Activated CD4-positive, alpha-beta T cell treated with anti-CD3 and anti-CD28 coated beads for 36 hours (primary cell): ENCODE data around the gene CA10. TPM values are rescaled to one million over a fixed set of nuclear protein-coding genes. Genes with fewer than 3 reads are reported as not detected.

Source experiments
- ATAC-seq: fragments of 200-7000 bp; cut with Tn5 transposase; one replicate; pipeline ENCODE4 v1.10.0; 2021; ENCODE audit warnings: mild to moderate bottlenecking, moderate library complexity
- CTCF ChIA-PET: fragments of 350-600 bp; sonication (Branson Sonifier 250); formaldehyde crosslinking; loops from one replicate; lab custom pipeline; 2021; ENCODE audit warnings: antibody characterized with exemption; lab: Charles Lee
- POLR2A ChIA-PET: fragments of 350-600 bp; sonication (Branson Sonifier 250); formaldehyde crosslinking; loops from one replicate; lab custom pipeline; 2021; ENCODE audit warnings: antibody characterized with exemption, inconsistent platforms; lab: Charles Lee
- DNase-seq: peaks from one replicate; pipeline ENCODE4 v3.0.0-alpha.2; 2020
- H3K27ac Mint-ChIP-seq: one replicate; pipeline ENCODE4 v1.8.0; 2021; ENCODE audit warnings: mixed read lengths
- H3K27me3 Mint-ChIP-seq: one replicate; pipeline ENCODE4 v1.8.0; 2021; ENCODE audit warnings: mixed read lengths
- H3K36me3 Mint-ChIP-seq: one replicate; pipeline ENCODE4 v1.8.0; 2021; ENCODE audit warnings: low read depth, mixed read lengths
- H3K4me1 Mint-ChIP-seq: one replicate; pipeline ENCODE4 v1.8.0; 2021; ENCODE audit warnings: mixed read lengths
- H3K4me3 Mint-ChIP-seq: one replicate; pipeline ENCODE4 v1.8.0; 2021; ENCODE audit warnings: mild to moderate bottlenecking, moderate library complexity, mixed read lengths
- H3K9me3 Mint-ChIP-seq: one replicate; pipeline ENCODE4 v1.8.0; 2021; ENCODE audit warnings: low read depth, mixed read lengths
- intact Hi-C, 2 experiments: fragments of 100-400 bp; cut with DNase I in 1 of 2; cut with micrococcal nuclease in 1 of 2; formaldehyde crosslinking; loops; one replicate each; pipeline versions ENCODE4 v1.14.2 to v1.15.1; 2022 to 2024; cut with DNase I, micrococcal nuclease
- total RNA-seq, 2 experiments: library from RNA; stranded (reverse); gene quantifications; one replicate each; pipeline ENCODE4 v1.2.3, GENCODE V29; 2021

The CA10 gene
- total RNA-seq = not detected

GRCh38 chr17:52158450-52159042 is at the start of gene CA10:
CA10 (minus strand) TSS chr17:52158714.
- no peak for ATAC-seq
- Mint-ChIP-seq H3K9me3 (peaks cover 2% of the 10 kb centered on the region), H3K27ac (no peak within 1 kb of the TSS), H3K4me3 (no peak within 1 kb of the TSS), H3K4me1 (peaks cover 2% of the 10 kb centered on the region), H3K36me3 (no peaks in the 10 kb centered on the region), H3K27me3 (peaks cover 52% of the 10 kb centered on the region)
- DNase-seq = peak; percentile 5
- ChIA-PET CTCF (no interaction called here), POLR2A (no interaction called here)
- intact Hi-C loops = no loop called here

DNA sequence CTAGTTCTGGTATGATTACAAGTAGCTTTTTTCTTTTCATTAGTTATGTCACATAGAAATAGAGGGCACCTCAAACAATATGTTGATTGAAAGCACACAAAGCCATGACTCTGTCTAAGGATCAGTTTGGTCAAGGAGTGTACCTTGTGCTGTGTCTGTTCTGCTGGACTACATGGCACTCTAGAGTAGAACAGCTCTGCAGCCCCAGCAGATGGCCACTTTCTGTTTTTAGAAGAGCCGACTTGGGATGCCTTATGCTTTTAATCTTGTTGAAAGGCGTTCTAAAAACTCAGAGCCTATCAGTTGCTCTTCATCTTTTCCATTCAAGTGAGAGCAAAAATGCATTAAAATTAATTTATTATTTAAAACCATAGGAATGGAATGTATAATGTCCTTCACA is 49.3 kb upstream of the CA10 start:
- Mint-ChIP-seq H3K4me3 (no peak overlapping the region), H3K9me3 (no peaks in the 10 kb centered on the region), H3K4me1 (no peaks in the 10 kb centered on the region), H3K27me3 (no peaks in the 10 kb centered on the region), H3K36me3 (no peaks in the 10 kb centered on the region), H3K27ac (no peak overlapping the region)
- ChIA-PET CTCF (no interaction called here), POLR2A (no interaction called here)
- intact Hi-C loops = loop anchor here in 1 of 2 experiments (10.0 kb wide), 1 partner anchor 63 kb away; no protein-coding TSS in a partner anchor
- no peak for ATAC-seq
- no peak for DNase-seq

DNA sequence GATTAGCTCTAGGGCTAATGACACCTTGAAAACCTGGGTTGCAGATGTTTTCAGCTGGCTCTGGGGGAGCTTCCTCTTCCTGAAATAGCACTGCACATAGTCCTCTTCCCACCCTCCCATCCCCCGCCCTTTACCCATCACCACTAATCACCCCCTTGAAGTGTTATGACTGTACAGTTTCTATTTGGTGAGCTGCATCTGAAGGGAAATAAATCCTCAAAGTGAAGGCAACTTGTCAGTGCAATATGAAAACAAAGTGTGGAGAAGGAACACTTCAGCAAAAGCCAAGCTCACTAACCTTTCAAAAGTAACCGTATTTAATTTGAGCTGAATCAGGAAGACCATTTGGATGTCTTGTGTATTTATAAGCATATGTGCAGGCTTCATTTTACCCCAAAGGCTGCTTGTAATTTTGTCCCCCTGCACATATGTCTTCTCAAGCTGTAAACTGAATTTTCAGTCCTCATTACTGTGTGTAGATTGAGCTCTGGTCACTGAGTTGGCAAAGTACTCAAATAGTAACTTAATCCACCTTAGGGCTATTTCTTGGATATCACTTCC is 44.1 kb upstream of the CA10 start:
- no peak for ATAC-seq
- no peaks in the 10 kb centered on the region for H3K36me3 Mint-ChIP-seq
- POLR2A ChIA-PET = no interaction called here
- no peak overlapping the region for H3K4me3 Mint-ChIP-seq
- CTCF ChIA-PET = no interaction called here
- peaks cover 4% of the 10 kb centered on the region for H3K27me3 Mint-ChIP-seq
- no peaks in the 10 kb centered on the region for H3K4me1 Mint-ChIP-seq
- intact Hi-C loops = loop anchor here in 1 of 2 experiments (10.0 kb wide), 1 partner anchor 58 kb away; no protein-coding TSS in a partner anchor
- no peak for DNase-seq
- no peak overlapping the region for H3K27ac Mint-ChIP-seq
- no peaks in the 10 kb centered on the region for H3K9me3 Mint-ChIP-seq

DNA sequence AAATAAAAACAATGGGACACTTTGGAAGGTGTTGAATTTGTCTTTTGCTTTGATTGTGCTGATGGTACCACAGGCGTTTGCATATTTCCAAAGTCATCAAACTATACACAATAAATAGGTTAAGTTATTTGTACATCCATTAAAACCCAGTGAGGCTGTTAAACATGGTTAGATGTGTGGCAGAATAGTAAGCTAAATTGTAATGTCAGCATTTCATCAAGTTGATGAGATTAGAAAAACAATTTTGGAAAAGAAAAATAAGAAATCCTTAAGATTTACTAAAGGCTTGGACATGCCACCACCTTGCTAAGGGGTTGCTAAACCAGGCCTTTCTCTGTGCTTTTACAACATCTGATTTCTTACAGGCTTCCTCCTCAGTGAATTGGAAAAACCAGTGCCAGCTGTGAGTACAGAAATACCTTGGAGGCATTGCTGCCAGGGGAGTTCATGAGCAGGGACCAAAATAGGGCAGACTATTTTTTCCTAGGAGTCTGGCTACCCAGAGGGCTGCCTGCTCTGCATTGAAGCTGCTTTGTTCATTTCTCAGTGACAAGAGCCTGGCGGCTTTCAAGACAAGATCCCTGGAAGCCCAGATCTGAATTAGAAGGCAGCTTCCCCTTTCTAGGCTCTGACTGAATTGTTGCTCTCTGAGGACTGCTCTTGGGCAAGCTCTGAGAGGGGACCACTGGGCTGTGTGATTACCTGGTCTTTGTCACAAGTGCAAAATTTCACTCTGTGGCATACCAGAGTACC is 43.4 kb upstream of the CA10 start:
- Mint-ChIP-seq H3K4me1 (no peaks in the 10 kb centered on the region), H3K4me3 (no peak overlapping the region), H3K36me3 (no peaks in the 10 kb centered on the region), H3K9me3 (no peaks in the 10 kb centered on the region), H3K27ac (no peak overlapping the region), H3K27me3 (peaks cover 5% of the 10 kb centered on the region)
- ATAC-seq (no peak), DNase-seq (no peak)
- POLR2A ChIA-PET = no interaction called here
- CTCF ChIA-PET = interaction anchor here (0.7 kb wide), 1 partner anchor 127 kb away, joined by 3 read pairs; no protein-coding TSS in a partner anchor
- intact Hi-C loops = loop anchor here in 1 of 2 experiments (10.0 kb wide), 1 partner anchor 57 kb away; no protein-coding TSS in a partner anchor

DNA sequence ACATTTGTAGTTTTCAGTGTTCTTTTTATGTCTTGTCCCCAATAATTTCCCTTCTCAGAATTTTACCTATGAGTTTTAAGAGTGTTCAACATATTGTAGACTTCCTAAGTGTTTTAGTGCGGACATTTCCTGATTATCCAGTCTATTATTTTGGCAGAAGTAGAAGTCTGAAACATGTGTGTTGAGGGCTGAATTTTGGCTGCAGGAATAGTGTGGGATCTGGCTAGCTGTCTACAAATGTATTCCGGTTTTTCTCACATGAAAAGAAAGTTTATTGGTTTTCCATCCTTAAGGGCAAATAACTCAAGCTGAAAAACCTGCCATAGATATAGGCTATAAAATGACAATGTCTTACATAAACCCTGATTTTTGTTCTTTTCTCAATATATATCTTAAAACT is 33.0 kb upstream of the CA10 start:
- ATAC-seq (no peak), DNase-seq (no peak)
- Mint-ChIP-seq H3K4me1 (no peaks in the 10 kb centered on the region), H3K4me3 (no peak overlapping the region), H3K36me3 (no peaks in the 10 kb centered on the region), H3K9me3 (peaks cover 4% of the 10 kb centered on the region), H3K27me3 (no peaks in the 10 kb centered on the region), H3K27ac (no peak overlapping the region)
- ChIA-PET CTCF (no interaction called here), POLR2A (no interaction called here)
- intact Hi-C loops = no loop called here

- H3K27ac Mint-ChIP-seq = no peak overlapping the region
- ATAC-seq (no peak), DNase-seq (no peak)
- intact Hi-C loops = loop anchor here in 1 of 2 experiments (10.0 kb wide), 1 partner anchor 1393 kb away; no protein-coding TSS in a partner anchor
- H3K36me3 Mint-ChIP-seq = no peaks in the 10 kb centered on the region
- H3K4me1 Mint-ChIP-seq = no peaks in the 10 kb centered on the region
- no peak overlapping the region for H3K4me3 Mint-ChIP-seq
- ChIA-PET POLR2A (no interaction called here), CTCF (no interaction called here)
- H3K9me3 Mint-ChIP-seq = peaks cover 1% of the 10 kb centered on the region
- H3K27me3 Mint-ChIP-seq = peaks cover 2% of the 10 kb centered on the region
These were observed 23.3 kb upstream of the CA10 start for GRCh38 chr17:52181782-52182181.

DNA sequence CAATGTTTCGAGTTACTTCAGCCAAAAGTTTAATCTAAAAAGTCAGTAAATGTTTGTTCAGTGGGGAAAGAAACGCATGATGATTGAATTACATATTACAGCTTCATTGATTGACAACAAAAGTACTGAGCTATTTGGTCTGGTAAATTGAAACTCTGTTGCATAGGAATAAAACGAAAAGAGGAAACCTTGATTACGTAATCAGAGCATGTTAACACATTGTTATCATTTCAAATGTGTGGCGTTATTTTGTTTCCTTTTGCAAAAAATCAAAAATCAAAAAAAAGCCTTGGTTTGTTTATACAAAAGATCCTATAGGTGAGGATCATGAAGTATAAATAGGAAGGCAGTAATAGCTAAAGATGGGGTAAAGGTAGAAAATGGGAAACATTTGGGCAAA is 19.5 kb upstream of the CA10 start:
- H3K27me3 Mint-ChIP-seq = peaks cover 2% of the 10 kb centered on the region
- ChIA-PET CTCF (interaction anchor here (0.6 to 1.0 kb wide), 2 partner anchors 8 to 876 kb away, joined by 3 read pairs; no protein-coding TSS in a partner anchor), POLR2A (no interaction called here)
- ATAC-seq = no peak
- no peaks in the 10 kb centered on the region for H3K36me3 Mint-ChIP-seq
- no peaks in the 10 kb centered on the region for H3K4me1 Mint-ChIP-seq
- no peak overlapping the region for H3K27ac Mint-ChIP-seq
- no peak overlapping the region for H3K4me3 Mint-ChIP-seq
- DNase-seq = no peak
- intact Hi-C loops = no loop called here
- no peaks in the 10 kb centered on the region for H3K9me3 Mint-ChIP-seq

DNA sequence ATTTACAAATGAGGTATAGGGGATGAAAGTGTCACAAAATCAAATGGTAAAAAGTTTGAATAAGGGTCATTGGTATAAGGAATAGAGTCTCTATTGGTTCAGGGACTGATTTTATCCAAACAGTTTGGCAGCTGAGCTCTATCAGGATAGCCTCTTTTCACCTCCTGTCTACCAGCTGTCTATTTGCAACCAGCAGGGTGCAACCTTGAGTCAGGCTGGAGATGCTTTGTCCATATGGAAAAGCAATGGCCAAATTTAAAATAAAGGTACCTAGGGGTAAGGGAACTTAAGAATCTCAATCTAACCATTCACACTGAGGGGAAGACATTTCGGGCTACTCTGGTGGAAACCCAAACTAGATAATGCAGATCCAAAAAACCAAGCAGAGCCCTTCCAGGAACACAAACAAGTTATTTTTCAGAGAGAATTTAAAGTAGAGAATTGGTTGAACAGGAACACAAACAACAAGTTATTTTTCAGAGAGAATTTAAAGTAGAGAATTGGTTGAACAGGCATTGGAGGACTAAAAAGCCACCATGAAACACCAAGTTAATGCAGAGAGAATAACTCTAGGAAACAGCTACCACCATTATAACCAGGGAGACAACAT is 12.6 kb upstream of the CA10 start:
- ATAC-seq (no peak), DNase-seq (peak; percentile 16)
- Mint-ChIP-seq H3K4me1 (no peaks in the 10 kb centered on the region), H3K9me3 (no peaks in the 10 kb centered on the region), H3K27ac (no peak overlapping the region), H3K36me3 (no peaks in the 10 kb centered on the region), H3K27me3 (peaks cover 6% of the 10 kb centered on the region), H3K4me3 (no peak overlapping the region)
- ChIA-PET CTCF (interaction anchor here (0.8 kb wide), 1 partner anchor 12 kb away, joined by 3 read pairs; no protein-coding TSS in a partner anchor), POLR2A (no interaction called here)
- intact Hi-C loops = no loop called here

GRCh38 chr17:52160136-52160567 is 1.6 kb upstream of the CA10 start:
- Mint-ChIP-seq H3K27me3 (peaks cover 48% of the 10 kb centered on the region), H3K4me1 (peaks cover 2% of the 10 kb centered on the region), H3K9me3 (peaks cover 2% of the 10 kb centered on the region), H3K27ac (no peak overlapping the region), H3K4me3 (no peak overlapping the region), H3K36me3 (no peaks in the 10 kb centered on the region)
- CTCF ChIA-PET = no interaction called here
- intact Hi-C loops = no loop called here
- ATAC-seq = no peak
- POLR2A ChIA-PET = no interaction called here
- DNase-seq = no peak

DNA sequence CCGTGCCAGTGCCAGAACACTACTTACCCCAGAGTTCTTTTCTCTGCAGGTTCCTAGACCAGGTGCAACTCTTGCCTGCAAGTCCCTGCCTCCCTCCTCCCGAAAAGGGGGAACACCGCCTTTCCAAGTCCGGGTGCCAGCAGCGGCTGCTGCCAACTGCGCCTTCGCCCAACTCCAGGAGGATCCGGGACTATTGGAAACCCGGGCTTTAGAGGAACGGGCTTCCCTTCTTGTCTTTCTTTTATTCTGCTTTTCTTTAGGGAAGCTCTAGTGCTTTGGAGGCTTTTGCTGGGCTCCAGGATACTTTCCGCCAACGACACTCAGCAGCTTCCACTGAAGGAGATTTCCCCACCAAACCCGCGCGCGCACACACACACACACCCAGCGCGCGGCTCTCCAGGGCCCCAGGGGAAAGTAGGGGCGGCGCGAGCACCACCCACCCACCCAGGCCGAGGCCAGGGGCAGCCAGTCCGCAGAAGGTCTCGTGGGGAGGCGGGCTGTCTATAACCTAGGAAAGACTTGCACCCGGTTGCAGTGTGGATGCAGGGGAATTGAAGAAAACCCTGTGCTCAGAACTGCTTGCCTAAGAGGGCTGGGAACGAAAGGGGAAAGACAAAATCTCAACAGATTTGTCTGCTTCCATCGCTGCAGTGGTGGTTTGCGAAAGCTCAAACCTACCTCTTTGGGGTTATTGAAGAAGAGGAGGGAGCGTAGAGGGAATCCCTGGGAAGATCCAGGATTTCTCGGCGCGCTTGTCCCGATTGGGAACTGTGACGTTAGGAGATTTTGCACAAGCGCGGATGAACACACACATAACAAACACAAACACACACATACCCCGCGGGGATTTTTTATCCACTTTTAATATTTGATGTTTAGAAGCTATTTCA is 977 bp upstream of the CA10 start:
- intact Hi-C loops = no loop called here
- Mint-ChIP-seq H3K9me3 (peaks cover 2% of the 10 kb centered on the region), H3K4me1 (peaks cover 2% of the 10 kb centered on the region), H3K27ac (no peak overlapping the region), H3K36me3 (no peaks in the 10 kb centered on the region), H3K27me3 (peaks cover 50% of the 10 kb centered on the region), H3K4me3 (no peak overlapping the region)
- ATAC-seq (no peak), DNase-seq (no peak)
- ChIA-PET CTCF (no interaction called here), POLR2A (no interaction called here)
